Measurements from ENCODE around the gene TMEM92.
"Not testable (repeated sequence)": the region's sequence is repeated elsewhere in the genome, so short reads cannot be mapped to it uniquely, and the experiment has no call there.

Gene TMEM92

DNA sequence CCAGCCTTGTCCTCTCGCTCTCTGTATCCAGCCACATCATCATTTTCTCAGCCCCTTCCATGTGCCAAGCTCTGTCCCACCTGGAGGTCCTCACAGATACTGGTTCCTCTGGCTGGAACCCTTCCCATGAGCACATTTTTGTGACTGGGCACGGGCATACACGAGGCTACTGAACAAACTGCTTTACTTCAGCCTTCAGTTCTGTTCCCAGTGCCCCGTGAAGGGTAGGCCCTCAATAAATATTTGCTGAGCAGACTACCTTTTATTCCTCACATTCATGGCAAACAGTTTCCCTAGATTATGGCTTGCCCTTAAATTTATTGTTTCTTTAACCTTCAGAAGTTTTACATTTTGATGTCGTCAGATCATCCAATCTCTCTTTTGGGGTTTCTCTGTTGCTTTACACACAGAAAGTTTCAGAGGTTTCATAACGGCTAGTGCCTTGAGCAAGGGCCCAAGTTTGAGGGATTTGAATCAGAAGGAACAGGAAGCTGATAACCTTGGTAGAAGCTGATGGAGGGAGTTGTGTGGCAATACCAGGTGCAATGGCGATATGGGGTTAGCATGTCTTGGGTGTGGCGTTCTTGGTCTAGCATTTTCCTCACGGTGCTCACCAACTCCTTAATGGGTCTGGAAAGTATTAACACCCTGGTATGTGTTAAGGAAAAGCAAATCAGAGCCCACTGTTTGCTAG lies 27.8 kb downstream of the TMEM92 start:
- no peak for DNase-seq (ENCODE audit: low read depth)

DNA sequence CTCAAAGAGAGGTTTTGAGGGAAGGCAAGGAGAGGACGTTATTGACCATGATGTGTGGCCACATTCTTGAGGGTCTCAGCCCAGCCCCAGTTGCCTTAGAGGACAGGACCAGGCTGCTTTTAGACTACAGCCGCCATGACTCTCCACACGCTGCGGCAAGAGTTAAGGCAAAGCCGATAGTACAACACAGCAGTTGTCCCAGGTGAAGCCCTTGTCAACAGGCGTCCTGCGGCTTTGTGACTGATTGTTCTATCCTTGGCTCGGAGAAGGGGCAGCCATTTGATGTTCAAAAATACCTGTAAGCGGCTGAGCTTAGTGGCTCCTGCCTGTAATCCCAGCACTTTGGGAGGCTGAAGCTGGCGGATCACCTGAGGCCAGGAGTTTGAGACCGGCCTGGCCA lies 28.8 kb downstream of the TMEM92 start:
- no peak for DNase-seq (ENCODE audit: low read depth)

DNA sequence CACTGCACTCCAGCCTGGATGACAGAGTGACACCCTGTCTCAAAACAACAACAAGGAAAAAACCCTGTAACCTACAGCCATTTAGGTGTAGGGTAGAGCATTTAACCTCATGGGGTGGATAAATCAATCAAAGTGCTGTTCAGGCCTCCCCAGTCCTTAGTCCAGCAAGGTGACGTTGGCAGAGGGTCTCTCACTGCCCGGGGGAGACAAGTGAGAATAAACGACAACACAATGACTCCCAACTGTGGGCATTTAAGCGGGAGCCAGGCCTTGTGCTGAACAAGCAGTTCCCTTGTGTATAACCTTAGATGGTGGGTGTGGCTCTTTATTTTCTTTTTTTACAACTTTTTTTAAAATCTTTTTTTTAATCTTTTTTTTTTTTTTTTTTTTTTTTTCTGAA lies 29.3 kb downstream of the TMEM92 start:
- no peak for DNase-seq (ENCODE audit: low read depth)

DNA sequence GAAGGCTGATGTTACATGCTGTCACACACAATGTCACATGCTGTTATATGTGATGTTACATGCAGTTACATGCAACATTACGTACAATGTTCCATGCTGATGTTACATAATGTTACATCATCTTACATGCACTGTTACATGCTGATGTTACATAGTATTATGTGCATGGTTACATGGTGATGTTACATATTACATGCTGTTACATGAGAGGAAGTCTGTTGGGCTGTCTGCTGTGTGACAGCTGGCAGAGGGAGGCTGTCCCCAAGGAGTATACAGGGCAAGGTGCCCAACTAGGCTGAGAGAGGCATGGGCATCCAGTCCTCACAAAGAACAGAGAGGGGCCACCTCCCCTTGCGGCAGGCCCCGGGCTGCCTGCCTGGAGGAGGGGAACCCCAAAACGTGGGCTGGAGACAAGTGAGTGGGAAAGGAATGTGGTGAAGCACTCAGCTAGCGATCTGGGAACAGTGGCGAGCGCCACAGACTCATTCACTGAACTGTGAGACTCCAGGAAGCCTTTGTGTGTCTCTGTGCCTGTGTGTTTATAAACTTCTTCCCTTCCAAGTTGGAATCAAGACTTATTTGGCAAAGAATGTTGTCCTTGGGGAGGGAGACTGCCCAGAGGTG lies 30.6 kb downstream of the TMEM92 start:
- no peak for DNase-seq (ENCODE audit: low read depth)

DNA sequence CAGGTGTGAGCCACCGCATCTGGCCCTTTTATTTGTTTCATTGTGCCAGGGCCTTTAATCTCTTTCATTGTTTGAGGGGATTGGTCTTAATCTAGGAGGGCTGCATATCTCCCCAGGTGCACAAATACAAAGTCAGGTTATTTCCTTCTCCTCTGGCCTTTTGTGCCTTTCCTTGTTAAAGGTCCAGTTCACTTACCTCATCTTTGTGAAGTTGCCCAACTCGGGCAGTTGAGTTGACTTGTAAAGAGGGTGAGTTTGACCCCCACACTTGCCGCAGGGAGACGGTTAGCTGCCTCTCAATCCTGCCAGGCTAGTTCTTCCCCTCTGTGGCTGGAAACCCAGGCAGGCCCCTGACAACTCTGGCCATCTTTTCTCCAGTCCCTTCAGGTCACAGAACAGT lies 33.4 kb downstream of the TMEM92 start:
- no peak for DNase-seq (ENCODE audit: low read depth)

DNA sequence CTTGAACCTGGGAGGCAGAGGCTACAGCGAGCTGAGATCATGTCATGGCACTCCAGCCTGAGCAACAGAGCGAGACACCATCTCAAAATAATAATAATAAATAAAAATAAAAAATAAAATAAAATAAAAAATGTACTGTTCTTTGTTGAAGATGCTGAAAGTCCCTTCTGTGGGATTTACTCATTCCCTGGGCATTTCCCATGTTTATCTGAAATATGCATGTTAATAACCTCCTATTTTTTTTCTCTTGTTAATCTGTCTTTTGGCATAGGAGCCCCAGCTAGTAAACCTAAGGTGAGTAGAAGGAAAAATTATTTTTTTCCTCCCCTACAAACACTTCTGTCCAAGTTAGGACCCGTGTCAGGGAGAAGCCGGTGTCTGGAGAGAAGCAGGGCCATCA lies 34.4 kb downstream of the TMEM92 start:
- DNase-seq (ENCODE audit: low read depth) = no peak

DNA sequence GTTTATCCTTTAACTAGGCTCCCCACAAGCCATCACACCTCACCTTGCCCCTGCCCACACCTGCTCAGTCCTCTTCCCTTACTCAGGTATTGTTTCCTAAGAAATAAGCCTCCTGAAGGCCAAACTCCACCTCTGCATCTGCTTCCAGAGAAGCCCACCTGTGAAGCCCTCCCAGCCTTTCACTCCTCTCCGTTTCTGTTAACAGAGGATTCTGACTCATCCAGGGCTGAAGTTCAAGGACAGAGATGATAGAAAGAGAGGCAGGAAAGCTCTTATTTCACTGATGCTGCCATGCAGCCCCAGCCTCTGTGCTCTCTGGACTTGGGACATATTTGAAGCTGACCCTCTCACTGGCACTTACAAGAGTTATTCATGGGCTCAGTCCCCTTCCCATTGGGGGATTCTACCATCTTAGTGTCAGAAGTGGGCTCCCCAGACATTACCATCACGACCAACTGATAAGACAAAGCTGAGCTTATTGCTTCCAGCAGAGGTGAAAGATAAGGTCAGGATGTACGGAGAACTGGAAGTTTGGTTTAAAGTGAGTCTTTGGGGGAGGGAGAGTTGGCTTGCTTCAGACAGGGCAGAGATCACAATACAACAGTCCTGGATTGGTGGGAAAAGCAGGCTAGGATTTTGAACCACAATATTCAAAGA lies 36.3 kb downstream of the TMEM92 start:
- no peak for DNase-seq (ENCODE audit: low read depth)

DNA sequence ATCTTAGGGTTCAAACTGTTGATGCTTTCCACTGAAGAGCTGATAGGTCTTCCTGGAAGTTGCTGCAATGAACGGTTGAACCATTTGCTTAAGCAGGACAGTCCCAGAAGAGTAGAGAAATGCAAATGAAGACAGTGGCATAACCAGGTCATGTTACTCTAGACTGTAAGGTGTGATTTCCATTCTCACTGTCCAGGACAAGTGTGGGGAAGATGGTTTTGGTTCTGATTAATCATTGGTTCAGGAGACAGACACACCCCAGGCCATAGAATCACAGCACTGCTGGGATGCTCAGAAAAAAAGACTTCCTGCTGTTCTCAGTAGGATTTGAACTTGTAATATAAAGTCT lies 36.8 kb downstream of the TMEM92 start:
- DNase-seq (ENCODE audit: low read depth) = no peak

DNA sequence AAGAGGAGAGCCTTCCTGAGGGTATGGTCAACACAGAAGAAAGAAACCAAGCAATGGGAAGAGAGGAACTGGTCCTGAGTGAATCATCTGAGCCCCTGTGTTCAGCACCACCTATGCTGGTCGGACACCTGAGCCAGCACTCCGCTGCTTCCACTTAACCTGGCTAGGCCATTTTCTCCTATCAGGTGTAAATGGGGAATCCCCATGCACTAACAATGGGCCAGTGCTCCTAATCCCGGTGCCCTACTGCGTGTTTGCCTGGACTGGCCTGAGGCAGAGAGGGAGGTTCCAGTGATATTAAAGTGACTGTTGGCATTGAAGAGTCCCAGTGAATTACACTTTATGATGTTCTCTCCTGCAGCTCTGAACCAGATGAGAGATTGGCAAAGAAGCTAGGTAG lies 37.2 kb downstream of the TMEM92 start:
- DNase-seq (ENCODE audit: low read depth) = no peak

DNA sequence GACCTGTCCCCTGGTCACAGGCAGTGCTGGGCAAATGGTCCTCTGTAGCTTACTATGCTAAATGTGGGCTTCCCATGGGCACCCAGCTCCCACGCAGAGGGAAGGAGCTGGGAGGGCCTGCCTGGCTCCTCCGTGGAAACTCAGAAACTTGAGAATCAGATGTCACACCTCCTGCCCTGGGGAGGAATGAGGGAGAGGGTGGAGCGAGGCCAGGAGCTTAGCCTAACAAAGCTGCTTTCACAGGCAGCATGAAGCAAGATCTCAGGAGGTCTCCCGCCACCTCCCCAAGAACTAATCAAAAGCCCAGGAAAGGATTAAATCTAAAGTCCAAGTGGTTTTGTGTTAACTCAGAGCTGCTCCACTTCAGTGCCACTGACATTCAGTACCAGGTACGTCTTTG lies 38.0 kb downstream of the TMEM92 start:
- DNase-seq (ENCODE audit: low read depth) = no peak

DNA sequence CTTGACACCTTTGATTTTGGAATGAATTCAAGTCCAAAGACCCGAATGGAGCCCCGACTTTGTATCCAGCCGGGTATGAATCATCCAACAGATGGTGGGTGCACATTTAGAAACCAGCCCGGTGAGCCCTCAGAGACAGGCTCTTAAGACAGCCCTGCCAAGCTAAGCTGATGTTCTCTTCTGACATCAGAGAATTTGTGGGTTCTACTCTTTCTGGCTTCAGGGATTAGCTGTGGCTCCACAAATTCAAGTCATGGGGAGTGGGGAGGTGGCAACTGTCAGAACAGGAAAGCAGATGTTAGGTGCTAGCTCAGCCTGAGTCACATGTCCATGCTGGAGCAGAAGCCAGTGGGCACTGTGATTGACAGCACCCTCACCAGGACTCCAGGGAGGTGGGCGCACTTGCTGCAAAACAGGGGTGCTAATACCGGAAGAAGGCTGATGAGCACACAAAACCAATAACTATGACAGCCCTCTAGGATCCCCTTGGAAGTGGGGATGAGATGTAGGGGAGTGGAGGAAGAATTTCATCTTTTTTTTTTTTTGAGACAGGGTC lies 40.3 kb downstream of the TMEM92 start:
- DNase-seq (ENCODE audit: low read depth) = no peak

DNA sequence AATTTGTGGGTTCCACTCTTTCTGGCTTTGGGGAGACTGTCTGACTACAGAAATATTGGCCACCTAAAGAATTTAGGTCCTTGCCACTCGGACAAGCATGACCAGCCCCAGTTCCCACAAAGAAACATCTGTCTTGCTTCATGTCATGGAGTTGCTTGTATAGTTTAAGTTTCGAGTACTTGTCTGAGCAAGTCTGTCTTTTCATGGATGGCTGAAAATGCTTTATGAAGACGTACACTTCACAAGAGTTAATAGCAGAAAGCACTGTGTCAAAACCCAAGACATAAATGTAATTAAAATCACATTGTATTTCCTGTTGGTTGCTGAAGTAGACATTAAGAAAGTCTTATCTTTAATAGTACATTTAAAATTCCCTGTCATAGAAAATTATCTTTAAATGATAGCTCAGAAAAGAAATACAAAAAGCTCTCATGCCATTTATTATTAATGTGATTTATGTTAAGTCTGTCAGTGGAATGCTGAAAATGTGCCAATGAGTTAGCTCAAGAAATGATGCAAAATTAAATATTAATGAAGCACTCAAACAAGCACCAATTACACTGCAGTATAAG lies 41.8 kb downstream of the TMEM92 start:
- DNase-seq (ENCODE audit: low read depth) = no peak

DNA sequence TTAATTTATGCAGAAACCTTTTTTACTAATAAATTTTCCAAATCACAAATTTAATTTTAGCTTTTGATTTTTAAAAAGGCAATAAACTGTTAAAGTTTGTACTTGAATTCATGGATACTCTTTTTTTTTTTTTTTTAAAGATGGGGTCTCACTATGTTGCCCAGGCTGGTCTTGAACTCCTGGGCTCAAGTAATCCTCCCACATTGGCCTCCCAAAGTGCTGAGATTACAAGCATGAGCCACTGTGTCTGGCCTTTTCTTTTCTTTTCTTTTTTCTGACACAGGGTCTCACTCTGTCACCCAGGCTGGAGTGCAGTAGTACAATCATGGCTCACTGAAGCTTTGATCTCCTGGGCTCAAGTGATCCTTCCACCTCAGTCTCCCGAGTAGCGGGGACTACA lies 42.4 kb downstream of the TMEM92 start:
- not testable (repeated sequence) for DNase-seq (ENCODE audit: low read depth)

DNA sequence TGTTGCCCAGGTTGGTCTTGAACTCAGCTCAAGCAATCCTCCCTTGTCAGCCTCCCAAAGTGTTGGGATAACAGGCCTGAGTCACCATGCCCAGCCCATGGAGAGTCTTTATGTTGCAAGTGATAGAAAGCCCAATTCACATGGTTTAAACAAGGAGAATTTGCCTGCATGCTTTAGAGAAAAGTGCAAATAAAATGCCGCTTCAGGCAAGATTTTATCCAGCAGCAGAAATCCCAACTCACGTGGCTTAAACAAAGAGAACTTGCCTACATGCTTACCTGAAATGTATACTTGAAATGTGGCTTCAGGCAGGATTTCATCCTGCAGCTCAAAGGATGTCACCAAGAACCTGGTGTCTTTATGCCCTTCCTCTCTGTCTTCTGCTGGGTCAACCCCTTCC lies 42.9 kb downstream of the TMEM92 start:
- DNase-seq (ENCODE audit: low read depth) = no peak

DNA sequence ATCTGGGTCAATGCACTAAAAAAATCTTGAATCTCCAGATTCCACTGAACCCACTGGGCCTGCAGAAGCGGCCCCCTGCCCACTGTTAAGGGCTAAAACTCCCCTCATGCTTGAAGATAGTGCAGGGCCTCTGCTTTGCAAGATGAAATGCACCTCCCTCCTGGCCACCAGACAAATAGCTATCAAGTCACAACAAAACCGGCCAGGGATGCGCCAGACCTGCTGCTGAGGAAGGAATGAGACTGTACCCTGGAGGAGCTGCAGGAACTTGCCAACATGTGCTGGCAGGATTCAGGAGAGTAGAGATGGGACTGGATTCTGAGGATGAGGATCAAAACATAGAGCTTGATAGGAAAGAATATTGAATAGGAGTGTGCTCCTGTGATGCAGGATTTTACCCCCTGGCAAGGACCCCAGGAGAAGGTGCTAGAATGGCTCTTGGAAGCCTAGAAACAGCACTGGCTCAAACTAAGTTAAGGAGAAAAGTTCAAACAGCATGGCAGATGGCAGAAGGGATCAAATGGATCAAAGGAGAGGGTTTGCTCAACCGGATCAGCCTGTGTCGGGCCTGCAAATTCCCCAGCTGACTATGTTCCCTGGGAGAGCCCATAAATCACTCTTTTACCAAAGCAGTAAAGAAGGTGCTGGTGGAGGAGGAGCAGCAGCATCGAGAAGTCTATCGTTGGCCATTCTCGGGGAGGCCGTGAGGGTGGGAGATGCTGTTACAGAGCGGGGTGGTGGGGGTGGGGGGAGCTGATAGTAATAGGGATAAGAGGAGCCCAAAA lies 44.4 kb downstream of the TMEM92 start:
- no peak for DNase-seq (ENCODE audit: low read depth)

DNA sequence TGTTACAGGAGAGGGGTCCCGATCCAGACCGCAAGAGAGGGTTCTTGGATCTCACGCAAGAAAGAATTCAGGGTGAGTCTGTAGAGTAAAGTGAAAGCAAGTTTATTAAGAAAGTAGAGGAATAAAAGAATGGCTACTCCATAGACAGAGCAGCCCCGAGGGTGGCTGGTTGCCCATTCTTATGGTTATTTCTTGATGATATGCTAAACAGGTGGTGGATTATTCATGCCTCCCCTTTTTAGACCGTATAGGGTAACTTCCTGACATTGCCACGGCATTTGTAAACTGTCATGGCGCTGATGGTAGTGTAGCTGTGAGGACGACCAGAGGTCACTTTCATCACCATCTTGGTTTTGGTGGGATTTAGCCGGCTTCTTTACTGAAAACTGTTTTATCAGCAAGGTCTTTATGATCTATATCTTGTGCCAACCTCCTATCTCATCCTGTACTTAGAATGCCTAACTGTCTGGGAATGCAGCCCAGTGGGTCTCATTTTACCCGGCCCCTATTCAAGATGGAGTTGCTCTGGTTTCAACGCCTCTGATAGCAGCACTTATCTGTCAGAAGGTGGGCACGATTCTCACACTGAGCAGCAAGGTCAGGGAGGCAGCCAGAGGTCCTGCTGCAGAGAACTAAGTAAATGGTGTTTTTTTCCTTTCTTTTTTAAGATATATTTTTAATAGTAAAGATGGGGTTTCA lies 45.2 kb downstream of the TMEM92 start:
- DNase-seq (ENCODE audit: low read depth) = no peak

DNA sequence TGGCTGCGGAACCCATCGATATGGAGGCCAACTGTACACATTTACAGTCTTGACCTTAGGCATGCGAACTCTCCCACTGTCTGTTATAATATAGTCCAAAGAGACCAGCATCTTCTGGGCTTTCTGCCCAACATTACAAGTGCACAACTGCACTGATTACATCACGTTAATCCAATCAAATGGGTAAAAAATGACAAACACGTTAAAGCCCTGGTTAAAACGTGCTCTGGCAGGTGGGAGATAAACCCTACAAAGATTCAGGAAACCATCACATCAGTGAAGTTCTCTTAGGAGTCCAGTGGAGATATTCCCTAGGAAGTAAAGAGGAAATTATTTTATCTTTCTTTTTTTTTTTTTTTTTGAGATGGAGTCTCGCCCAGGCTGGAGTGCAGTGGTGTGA lies 48.0 kb downstream of the TMEM92 start:
- no peak for DNase-seq (ENCODE audit: low read depth)

DNA sequence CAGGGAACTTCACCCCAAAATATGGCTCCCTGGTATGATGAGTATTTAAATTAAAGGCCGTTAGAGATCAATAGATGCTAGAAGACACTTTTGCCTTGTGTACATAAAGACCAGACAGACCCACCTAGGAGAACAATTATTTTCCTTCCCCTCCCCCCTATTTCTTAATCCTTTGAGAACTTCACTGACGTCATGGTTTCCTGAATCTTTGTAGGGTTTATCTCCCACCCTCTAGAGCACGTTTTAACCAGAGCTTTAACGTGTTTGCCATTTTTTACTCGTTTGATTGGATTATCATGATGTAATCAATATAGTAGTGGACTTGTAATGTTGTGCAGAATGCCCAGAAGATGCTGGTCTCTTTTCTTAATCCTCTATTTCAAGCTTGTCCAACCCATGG lies 48.8 kb downstream of the TMEM92 start:
- DNase-seq (ENCODE audit: low read depth) = no peak

DNA sequence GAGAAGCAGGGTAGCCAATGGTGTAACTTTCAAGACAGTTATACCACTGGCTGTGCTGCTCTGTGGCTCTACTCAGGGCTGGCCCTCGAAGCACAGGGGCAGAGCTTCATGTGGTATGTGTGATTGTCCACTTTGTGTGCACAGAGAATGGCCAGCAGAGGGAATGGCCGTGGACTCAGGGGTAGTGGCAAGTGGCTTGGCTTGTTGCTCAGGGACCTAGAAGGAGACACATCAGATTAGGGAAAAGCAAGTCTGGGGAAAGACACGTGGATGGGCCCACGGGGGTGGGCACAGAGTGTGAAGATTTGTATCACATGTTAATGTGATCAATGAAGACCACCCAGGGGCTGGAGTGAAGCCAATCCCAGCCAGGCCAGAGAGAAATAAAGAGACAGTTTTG lies 51.6 kb downstream of the TMEM92 start:
- DNase-seq (ENCODE audit: low read depth) = no peak

DNA sequence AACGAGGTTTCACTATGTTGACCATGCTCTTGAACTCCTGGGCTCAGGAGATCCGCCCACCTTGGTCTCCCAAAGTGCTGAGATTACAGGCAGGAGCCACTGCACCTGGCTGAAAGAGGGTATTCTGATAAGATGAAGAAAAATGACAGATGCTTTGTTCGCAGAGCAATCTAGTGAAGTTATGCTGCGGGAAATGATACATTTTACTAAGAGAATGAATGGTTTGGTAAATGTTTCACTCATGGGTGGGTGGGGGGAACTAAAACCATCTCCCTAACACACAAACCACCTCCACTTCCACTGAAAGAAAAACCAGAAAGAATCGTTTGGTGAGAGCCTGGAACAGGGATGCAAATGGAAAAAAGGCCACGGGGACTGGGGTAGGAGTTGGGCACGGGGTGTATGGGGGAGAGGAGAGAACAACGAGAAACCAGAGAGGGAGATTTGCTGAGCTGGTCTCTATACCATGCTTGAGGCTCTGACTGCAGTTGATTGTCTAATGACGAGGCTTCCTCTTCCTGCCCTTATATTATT lies 52.6 kb downstream of the TMEM92 start:
- DNase-seq (ENCODE audit: low read depth) = no peak
